Measurements from ENCODE around the gene SLIT1.

SLIT1 gene

DNA sequence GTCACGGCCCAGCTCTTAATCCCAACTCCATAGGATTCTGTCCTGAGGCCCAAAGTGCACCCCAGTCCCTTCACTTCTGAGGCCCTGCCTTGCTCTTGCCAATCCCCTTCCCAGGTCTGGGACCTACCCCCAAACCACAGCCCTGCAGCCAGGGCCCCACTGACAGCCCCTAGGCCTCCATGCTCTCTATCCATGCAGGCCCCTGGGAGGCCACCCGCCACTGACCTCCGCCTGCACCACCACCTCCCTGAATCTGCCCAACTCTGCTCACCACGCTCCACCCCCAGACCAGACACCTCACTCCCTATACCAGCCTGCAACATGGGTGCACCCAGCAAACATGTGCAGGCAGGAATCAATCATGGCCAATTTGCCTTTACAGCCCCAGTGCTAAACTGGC, 10.2 kb downstream of the SLIT1 start:
- Histone ChIP-seq H3K4me3 (ENCODE audit: low read length) (no peak overlapping the region), H3K4ac (ENCODE audit: low read depth, low read length) (no peak overlapping the region), H2BK5ac (ENCODE audit: low read length) (no peak overlapping the region), H2BK120ac (ENCODE audit: low read depth, low read length) (no peak overlapping the region), H3K9ac (ENCODE audit: low read length) (no peak overlapping the region), H3K79me1 (ENCODE audit: low read length) (no peaks in the 10 kb centered on the region), H2BK15ac (replicated peaks; ENCODE audit: low read depth) (no peak overlapping the region), H2AK5ac (ENCODE audit: low read length) (no peak overlapping the region), H3K27ac (ENCODE audit: low read depth, low read length) (no peak overlapping the region), H3K4me1 (ENCODE audit: control insufficient read depth, low read depth, low read length) (peaks cover 4% of the 10 kb centered on the region), H3K36me3 (ENCODE audit: control insufficient read depth, insufficient read depth, low read length) (no peaks in the 10 kb centered on the region), H4K5ac (ENCODE audit: low read length) (no peak overlapping the region), H3K27me3 (ENCODE audit: insufficient read depth, low read length, poor library complexity) (no peaks in the 10 kb centered on the region), H3K23ac (ENCODE audit: low read length) (no peak overlapping the region), H3K79me2 (ENCODE audit: control insufficient read depth, insufficient read depth, low read length) (no peaks in the 10 kb centered on the region), H3K56ac (ENCODE audit: low read length) (no peak overlapping the region), H4K8ac (ENCODE audit: low read depth, low read length) (no peak overlapping the region), H3K4me2 (ENCODE audit: low read length) (no peak overlapping the region), H3K18ac (ENCODE audit: low read length) (no peak overlapping the region)
- no peak for DNase-seq
- WGBS (ENCODE audit: extremely low coverage, insufficient coverage, low lambda C conversion rate) = no CpG with 5 or more reads among the region's 4 CpGs

DNA sequence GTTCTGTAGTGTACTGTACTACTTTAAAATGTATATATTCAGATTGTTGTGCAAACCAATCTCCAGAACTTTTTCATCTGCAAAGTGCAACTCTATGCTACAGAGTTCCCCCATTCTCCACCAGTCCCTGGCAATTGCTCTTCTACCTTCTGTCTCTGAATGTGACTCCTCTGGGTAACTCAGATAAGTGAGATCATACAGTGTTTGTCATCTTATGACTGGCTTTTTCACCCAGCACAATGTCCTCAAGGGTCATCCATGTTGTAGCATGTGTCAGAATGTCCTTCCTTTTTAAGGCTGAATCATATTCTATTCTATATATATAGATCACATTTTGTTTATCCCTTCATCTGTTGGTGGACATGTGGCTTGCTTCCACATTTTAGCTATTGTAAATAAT, 10.8 kb downstream of the SLIT1 start:
- Histone ChIP-seq H3K27me3 (ENCODE audit: insufficient read depth, low read length, poor library complexity) (no peaks in the 10 kb centered on the region), H3K36me3 (ENCODE audit: control insufficient read depth, insufficient read depth, low read length) (no peaks in the 10 kb centered on the region), H3K4me3 (ENCODE audit: low read length) (no peak overlapping the region), H3K4me2 (ENCODE audit: low read length) (no peak overlapping the region), H2BK120ac (ENCODE audit: low read depth, low read length) (no peak overlapping the region), H3K4me1 (ENCODE audit: control insufficient read depth, low read depth, low read length) (peaks cover 2% of the 10 kb centered on the region), H2AK5ac (ENCODE audit: low read length) (no peak overlapping the region), H3K23ac (ENCODE audit: low read length) (no peak overlapping the region), H2BK5ac (ENCODE audit: low read length) (no peak overlapping the region), H2BK15ac (replicated peaks; ENCODE audit: low read depth) (no peak overlapping the region), H3K56ac (ENCODE audit: low read length) (no peak overlapping the region), H3K79me1 (ENCODE audit: low read length) (no peaks in the 10 kb centered on the region), H4K5ac (ENCODE audit: low read length) (no peak overlapping the region), H3K79me2 (ENCODE audit: control insufficient read depth, insufficient read depth, low read length) (no peaks in the 10 kb centered on the region), H3K9ac (ENCODE audit: low read length) (no peak overlapping the region), H3K4ac (ENCODE audit: low read depth, low read length) (no peak overlapping the region), H3K27ac (ENCODE audit: low read depth, low read length) (no peak overlapping the region), H4K8ac (ENCODE audit: low read depth, low read length) (no peak overlapping the region), H3K18ac (ENCODE audit: low read length) (no peak overlapping the region)
- no peak for DNase-seq

DNA sequence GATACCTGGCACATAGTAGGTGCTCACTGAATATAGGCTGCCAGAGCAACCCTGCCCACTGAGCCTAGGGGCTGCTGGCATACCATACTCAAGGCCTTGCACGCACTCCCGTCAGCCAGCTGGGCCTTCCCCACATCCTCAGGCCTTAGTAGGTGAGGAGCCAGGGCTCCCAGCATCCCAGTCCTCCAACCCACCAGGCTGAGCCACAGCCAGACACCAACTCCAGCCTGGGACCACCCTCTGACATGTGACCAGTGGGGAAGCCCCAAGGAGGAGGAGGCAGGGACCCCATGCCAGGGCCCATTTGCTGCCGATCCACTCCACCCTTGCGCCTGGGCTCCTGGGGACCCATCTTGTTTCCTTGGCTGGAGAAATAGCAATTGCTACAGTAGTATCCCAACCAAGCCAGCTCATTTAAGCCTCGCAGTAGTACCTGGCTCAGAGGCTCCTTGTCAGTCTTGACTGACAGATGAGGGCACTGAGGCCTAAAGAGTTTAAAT, 11.4 kb downstream of the SLIT1 start:
- no peak overlapping the region for H3K23ac ChIP-seq (ENCODE audit: low read length)
- H4K5ac ChIP-seq (ENCODE audit: low read length) = no peak overlapping the region
- no peak overlapping the region for H3K9ac ChIP-seq (ENCODE audit: low read length)
- no peak overlapping the region for H3K4me2 ChIP-seq (ENCODE audit: low read length)
- no peak overlapping the region for H3K4ac ChIP-seq (ENCODE audit: low read depth, low read length)
- no peak for DNase-seq
- no peak overlapping the region for H2BK15ac ChIP-seq (replicated peaks; ENCODE audit: low read depth)
- no peaks in the 10 kb centered on the region for H3K36me3 ChIP-seq (ENCODE audit: control insufficient read depth, insufficient read depth, low read length)
- WGBS (ENCODE audit: extremely low coverage, insufficient coverage, low lambda C conversion rate) = no CpG with 5 or more reads among the region's 5 CpGs
- H3K27me3 ChIP-seq (ENCODE audit: insufficient read depth, low read length, poor library complexity) = no peaks in the 10 kb centered on the region
- H3K27ac ChIP-seq (ENCODE audit: low read depth, low read length) = no peak overlapping the region
- no peak overlapping the region for H2BK120ac ChIP-seq (ENCODE audit: low read depth, low read length)
- no peak overlapping the region for H3K56ac ChIP-seq (ENCODE audit: low read length)
- H3K4me3 ChIP-seq (ENCODE audit: low read length) = no peak overlapping the region
- H2AK5ac ChIP-seq (ENCODE audit: low read length) = no peak overlapping the region
- H3K79me2 ChIP-seq (ENCODE audit: control insufficient read depth, insufficient read depth, low read length) = no peaks in the 10 kb centered on the region
- no peaks in the 10 kb centered on the region for H3K79me1 ChIP-seq (ENCODE audit: low read length)
- no peak overlapping the region for H4K8ac ChIP-seq (ENCODE audit: low read depth, low read length)
- H2BK5ac ChIP-seq (ENCODE audit: low read length) = no peak overlapping the region
- no peak overlapping the region for H3K18ac ChIP-seq (ENCODE audit: low read length)
- no peaks in the 10 kb centered on the region for H3K4me1 ChIP-seq (ENCODE audit: control insufficient read depth, low read depth, low read length)

DNA sequence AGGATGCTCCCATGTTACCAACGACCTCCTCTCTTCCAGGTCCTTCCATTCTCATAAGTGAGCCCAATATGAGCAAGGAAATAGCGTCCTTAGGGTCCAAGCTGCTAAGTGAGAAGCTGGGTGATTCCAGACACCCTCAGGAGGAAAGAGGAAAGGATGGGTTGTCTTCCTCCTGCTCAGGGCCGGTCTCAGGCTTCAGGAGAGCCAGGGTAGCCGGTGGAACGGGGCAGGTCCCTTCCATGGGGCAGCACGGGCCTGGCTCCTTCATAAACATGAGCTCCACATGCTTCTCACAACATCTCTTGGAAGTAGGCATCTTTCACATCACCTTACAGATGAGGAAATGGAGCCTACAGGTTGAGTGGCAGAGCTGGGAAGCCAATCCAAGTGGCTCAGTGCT, 12.7 kb downstream of the SLIT1 start:
- Histone ChIP-seq H3K27me3 (ENCODE audit: insufficient read depth, low read length, poor library complexity) (no peaks in the 10 kb centered on the region), H3K79me2 (ENCODE audit: control insufficient read depth, insufficient read depth, low read length) (no peaks in the 10 kb centered on the region), H2AK5ac (ENCODE audit: low read length) (no peak overlapping the region), H3K36me3 (ENCODE audit: control insufficient read depth, insufficient read depth, low read length) (no peaks in the 10 kb centered on the region), H3K18ac (ENCODE audit: low read length) (no peak overlapping the region), H3K56ac (ENCODE audit: low read length) (no peak overlapping the region), H3K4me2 (ENCODE audit: low read length) (no peak overlapping the region), H3K27ac (ENCODE audit: low read depth, low read length) (no peak overlapping the region), H3K4me3 (ENCODE audit: low read length) (no peak overlapping the region), H2BK5ac (ENCODE audit: low read length) (no peak overlapping the region), H3K23ac (ENCODE audit: low read length) (no peak overlapping the region), H2BK15ac (replicated peaks; ENCODE audit: low read depth) (no peak overlapping the region), H3K4me1 (ENCODE audit: control insufficient read depth, low read depth, low read length) (no peaks in the 10 kb centered on the region), H4K5ac (ENCODE audit: low read length) (no peak overlapping the region), H3K9ac (ENCODE audit: low read length) (no peak overlapping the region), H3K4ac (ENCODE audit: low read depth, low read length) (no peak overlapping the region), H2BK120ac (ENCODE audit: low read depth, low read length) (no peak overlapping the region), H3K79me1 (ENCODE audit: low read length) (no peaks in the 10 kb centered on the region), H4K8ac (ENCODE audit: low read depth, low read length) (no peak overlapping the region)
- DNase-seq = no peak
- WGBS (ENCODE audit: extremely low coverage, insufficient coverage, low lambda C conversion rate) = no CpG with 5 or more reads among the region's 6 CpGs

DNA sequence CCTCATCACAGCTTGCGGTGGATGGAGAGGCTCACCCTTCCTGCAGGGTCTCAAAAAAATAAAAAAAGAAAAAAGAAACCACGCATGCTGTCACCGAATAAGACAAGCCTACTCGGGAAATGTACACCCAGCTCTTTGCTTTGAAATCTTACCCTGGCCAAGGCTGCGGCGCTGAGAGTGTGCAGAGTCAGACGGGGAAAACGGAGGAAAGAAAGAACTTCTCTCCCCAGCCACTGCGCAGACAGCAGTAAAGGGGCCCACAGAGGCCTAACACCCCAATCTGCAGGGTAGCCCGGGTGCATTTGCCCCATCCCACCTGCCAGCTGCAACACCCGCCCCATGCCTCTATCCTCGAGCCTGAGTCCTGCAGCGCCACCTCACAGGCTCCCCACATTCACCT, 14.8 kb downstream of the SLIT1 start:
- Histone ChIP-seq H3K36me3 (ENCODE audit: control insufficient read depth, insufficient read depth, low read length) (no peaks in the 10 kb centered on the region), H3K4ac (ENCODE audit: low read depth, low read length) (no peak overlapping the region), H3K4me3 (ENCODE audit: low read length) (no peak overlapping the region), H2BK5ac (ENCODE audit: low read length) (no peak overlapping the region), H2BK120ac (ENCODE audit: low read depth, low read length) (no peak overlapping the region), H3K23ac (ENCODE audit: low read length) (no peak overlapping the region), H3K79me2 (ENCODE audit: control insufficient read depth, insufficient read depth, low read length) (no peaks in the 10 kb centered on the region), H3K56ac (ENCODE audit: low read length) (no peak overlapping the region), H2AK5ac (ENCODE audit: low read length) (no peak overlapping the region), H3K27me3 (ENCODE audit: insufficient read depth, low read length, poor library complexity) (no peaks in the 10 kb centered on the region), H3K9ac (ENCODE audit: low read length) (no peak overlapping the region), H3K18ac (ENCODE audit: low read length) (no peak overlapping the region), H4K8ac (ENCODE audit: low read depth, low read length) (no peak overlapping the region), H3K4me2 (ENCODE audit: low read length) (no peak overlapping the region), H3K79me1 (ENCODE audit: low read length) (no peaks in the 10 kb centered on the region), H4K5ac (ENCODE audit: low read length) (no peak overlapping the region), H3K27ac (ENCODE audit: low read depth, low read length) (no peak overlapping the region), H3K4me1 (ENCODE audit: control insufficient read depth, low read depth, low read length) (no peaks in the 10 kb centered on the region), H2BK15ac (replicated peaks; ENCODE audit: low read depth) (no peak overlapping the region)
- no peak for DNase-seq
- WGBS (ENCODE audit: extremely low coverage, insufficient coverage, low lambda C conversion rate) = no CpG with 5 or more reads among the region's 13 CpGs

DNA sequence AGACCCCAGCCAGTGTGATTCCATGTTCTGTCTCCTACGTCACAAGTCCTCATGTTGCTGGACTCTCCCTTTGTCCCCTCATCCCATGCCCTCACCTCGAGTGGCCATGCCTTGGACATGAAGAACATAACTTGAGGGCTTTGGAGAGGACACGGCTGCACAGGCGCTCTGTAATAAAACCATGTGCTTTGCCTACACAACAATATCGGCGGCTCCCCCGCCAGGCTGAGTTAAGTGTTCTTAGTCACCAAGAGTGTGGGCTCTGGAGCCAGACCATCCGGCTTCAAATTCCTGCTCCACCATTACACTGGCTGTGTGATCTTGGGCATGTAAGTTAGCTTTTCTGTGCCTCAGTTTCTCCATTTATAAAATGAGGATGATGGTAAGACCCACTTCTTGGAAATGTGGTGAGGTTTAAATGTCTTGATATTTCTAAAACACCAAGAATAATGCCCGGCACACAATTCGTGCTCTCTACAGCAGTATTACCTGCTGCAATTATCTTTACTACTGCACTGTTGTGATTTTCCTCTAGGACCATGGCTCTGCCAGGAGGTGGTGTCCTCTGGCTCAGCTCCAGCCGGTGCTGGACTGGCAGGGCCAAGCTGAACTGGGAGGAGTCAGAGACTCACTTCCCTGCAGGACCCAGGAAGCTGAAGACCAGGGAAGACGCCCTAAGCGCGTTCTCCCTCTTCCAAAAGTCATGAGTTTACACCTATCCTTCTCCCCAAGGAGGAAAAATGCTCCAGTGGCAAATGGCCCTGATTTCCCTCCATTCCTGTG, 15.7 kb downstream of the SLIT1 start:
- Histone ChIP-seq H3K27ac (ENCODE audit: low read depth, low read length) (no peak overlapping the region), H2BK120ac (ENCODE audit: low read depth, low read length) (no peak overlapping the region), H3K18ac (ENCODE audit: low read length) (no peak overlapping the region), H2BK5ac (ENCODE audit: low read length) (no peak overlapping the region), H3K56ac (ENCODE audit: low read length) (no peak overlapping the region), H3K23ac (ENCODE audit: low read length) (no peak overlapping the region), H3K79me1 (ENCODE audit: low read length) (no peaks in the 10 kb centered on the region), H3K4ac (ENCODE audit: low read depth, low read length) (no peak overlapping the region), H3K27me3 (ENCODE audit: insufficient read depth, low read length, poor library complexity) (no peaks in the 10 kb centered on the region), H3K9ac (ENCODE audit: low read length) (no peak overlapping the region), H3K79me2 (ENCODE audit: control insufficient read depth, insufficient read depth, low read length) (no peaks in the 10 kb centered on the region), H2AK5ac (ENCODE audit: low read length) (no peak overlapping the region), H3K4me1 (ENCODE audit: control insufficient read depth, low read depth, low read length) (no peaks in the 10 kb centered on the region), H3K36me3 (ENCODE audit: control insufficient read depth, insufficient read depth, low read length) (no peaks in the 10 kb centered on the region), H3K4me3 (ENCODE audit: low read length) (no peak overlapping the region), H2BK15ac (replicated peaks; ENCODE audit: low read depth) (no peak overlapping the region), H4K8ac (ENCODE audit: low read depth, low read length) (no peak overlapping the region), H3K4me2 (ENCODE audit: low read length) (no peak overlapping the region), H4K5ac (ENCODE audit: low read length) (no peak overlapping the region)
- WGBS (ENCODE audit: extremely low coverage, insufficient coverage, low lambda C conversion rate) = no CpG with 5 or more reads among the region's 14 CpGs
- DNase-seq = no peak
